Measurements from ENCODE around the gene NEURL1B.

- no peak for TF ChIP-seq POLR2A (IDR thresholded peaks at IDR 0.05)
- TF ChIP-seq CTCF (IDR thresholded peaks at IDR 0.05 in 4 of 5, conservative IDR thresholded peaks at IDR 0.05 in 1 of 5), result no peak
Observed at GRCh38 chr5:172678902-172679301, 37.8 kb downstream of the NEURL1B start.

All from gastrocnemius medialis (tissue), 4 donors.